KG1 (cell line): ENCODE measurements around the gene UACA.
"Not testable (repeated sequence)": the region's sequence is repeated elsewhere in the genome, so short reads cannot be mapped to it uniquely, and the experiment has no call there.

Experiments used
- DNase-seq: peaks from one replicate; lab custom pipeline; 2025; lab: John Stamatoyannopoulos, UW

The UACA gene

GRCh38 chr15:70752193-70752635, 11.1 kb downstream of the UACA start:
- no peak for DNase-seq

GRCh38 chr15:70750203-70750869, 13.0 kb downstream of the UACA start:
- DNase-seq, result no peak

- DNase-seq, result no peak
These were observed 15.0 kb downstream of the UACA start for GRCh38 chr15:70748281-70748747.

- not testable (repeated sequence) for DNase-seq
These were observed 16.8 kb downstream of the UACA start for GRCh38 chr15:70746598-70746997.

GRCh38 chr15:70742928-70743327, 20.4 kb downstream of the UACA start:
- DNase-seq, result no peak

GRCh38 chr15:70741677-70742293, 21.6 kb downstream of the UACA start:
- no peak for DNase-seq

- no peak for DNase-seq
These were observed 22.2 kb downstream of the UACA start for GRCh38 chr15:70741107-70741531.

- not testable (repeated sequence) for DNase-seq
These were observed 28.3 kb downstream of the UACA start for GRCh38 chr15:70735040-70735439.

GRCh38 chr15:70729164-70729563, 34.2 kb downstream of the UACA start:
- no peak for DNase-seq

GRCh38 chr15:70726753-70727152, 36.6 kb downstream of the UACA start:
- DNase-seq, result no peak

- DNase-seq, result no peak
These were observed 39.4 kb downstream of the UACA start for GRCh38 chr15:70723927-70724326.

- DNase-seq, result no peak
These were observed 40.3 kb downstream of the UACA start for GRCh38 chr15:70723122-70723422.

GRCh38 chr15:70722266-70723121, 40.9 kb downstream of the UACA start:
- no peak for DNase-seq

GRCh38 chr15:70720228-70721016, 42.9 kb downstream of the UACA start:
- DNase-seq, result no peak

- no peak for DNase-seq
These were observed 46.0 kb downstream of the UACA start for GRCh38 chr15:70717237-70717793.

- no peak for DNase-seq
These were observed 47.4 kb downstream of the UACA start for GRCh38 chr15:70715840-70716485.

- DNase-seq, result no peak
These were observed 48.8 kb downstream of the UACA start for GRCh38 chr15:70714565-70714964.

GRCh38 chr15:70714015-70714414, 49.3 kb downstream of the UACA start:
- DNase-seq, result no peak

- no peak for DNase-seq
These were observed 51.1 kb downstream of the UACA start for GRCh38 chr15:70712271-70712670.

GRCh38 chr15:70710714-70711113, 52.6 kb downstream of the UACA start:
- DNase-seq, result no peak

- DNase-seq, result no peak
These were observed 54.5 kb downstream of the UACA start for GRCh38 chr15:70708839-70709238.
